ELF-1 (cell line): ENCODE measurements around the gene CD3D.

Experiments used
- DNase-seq: peaks from one replicate; pipeline ENCODE4 v3.0.0-alpha.2; 2016; ENCODE audit warnings: low read depth, low spot score

The CD3D gene

GRCh38 chr11:118304227-118304567, 38.3 kb downstream of the CD3D start:
- no peak for DNase-seq

GRCh38 chr11:118301600-118302195, 40.8 kb downstream of the CD3D start:
- peak; percentile 41 for DNase-seq

- peak; percentile 14 for DNase-seq
Observed at GRCh38 chr11:118295815-118296454, 46.6 kb downstream of the CD3D start.

- no peak for DNase-seq
Observed at GRCh38 chr11:118295199-118295598, 47.3 kb downstream of the CD3D start.

DNA sequence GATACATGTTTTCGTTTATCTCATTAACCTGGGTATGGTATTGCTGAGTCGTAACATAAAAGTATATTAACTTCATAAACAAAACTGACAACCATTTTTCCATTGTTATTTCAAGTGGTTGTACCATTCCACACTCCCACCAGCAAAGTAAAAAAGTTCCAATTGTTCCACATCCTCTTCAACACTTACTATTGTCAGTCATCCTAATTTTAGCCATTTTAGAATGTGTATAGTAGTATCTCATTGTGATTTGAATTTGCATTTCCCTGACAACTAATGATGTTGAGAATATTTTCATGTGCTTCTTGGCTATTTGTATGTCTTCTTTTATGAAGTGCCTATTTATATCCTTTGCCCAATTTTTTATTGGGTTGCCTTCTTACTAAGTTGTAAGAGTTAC, 48.5 kb downstream of the CD3D start:
- DNase-seq = no peak

DNA sequence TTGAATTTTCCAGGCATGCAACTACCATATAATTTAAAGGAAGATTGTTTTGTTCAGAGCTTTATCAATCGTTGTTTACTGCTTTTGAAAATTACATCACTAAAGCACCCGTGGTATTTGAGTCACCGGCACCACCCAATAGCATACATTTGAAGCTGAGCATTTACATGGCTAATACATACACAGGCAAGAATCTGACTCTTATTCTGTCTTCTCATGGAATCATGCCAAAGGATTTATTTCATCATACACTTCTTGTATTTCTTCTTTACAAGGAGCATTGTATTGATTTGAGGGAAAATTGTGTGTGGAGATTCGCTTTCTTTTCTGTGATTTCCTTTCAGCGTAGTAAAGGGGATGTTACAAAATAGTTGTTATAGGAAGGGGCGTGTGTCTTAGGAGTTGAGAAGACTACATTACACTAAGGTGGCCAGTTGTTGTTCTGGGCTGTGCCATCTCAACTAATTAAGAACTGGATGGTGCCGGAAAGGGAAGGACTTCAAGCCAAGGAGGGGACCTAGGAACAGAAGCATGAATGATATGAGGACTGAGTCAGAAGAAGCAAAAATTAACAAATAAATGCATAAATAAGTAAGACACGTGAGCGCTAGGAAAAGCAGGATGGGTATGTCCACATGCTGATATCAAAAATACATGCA, 50.9 kb downstream of the CD3D start:
- DNase-seq = no peak

DNA sequence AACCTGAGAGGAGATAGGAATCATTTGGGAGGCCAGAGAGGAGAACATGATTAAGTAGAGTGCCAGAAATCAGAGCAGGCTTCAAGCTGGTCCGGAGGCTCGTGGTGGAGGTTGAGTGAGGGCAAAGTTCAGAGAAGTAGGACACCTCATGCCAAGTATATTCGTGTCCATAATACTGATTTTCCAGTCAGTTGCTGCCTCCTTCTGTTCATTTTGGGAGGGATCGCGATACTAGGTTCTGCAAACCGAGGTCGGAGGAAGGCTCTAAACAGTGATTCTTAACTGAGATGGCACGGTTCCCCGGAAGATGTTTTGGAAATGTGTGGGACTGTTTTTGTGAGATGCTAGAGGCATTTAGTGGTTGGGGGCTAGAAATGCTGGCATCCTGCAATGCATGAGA, 51.6 kb downstream of the CD3D start:
- DNase-seq = peak; percentile 34

GRCh38 chr11:118289401-118289800, 53.1 kb downstream of the CD3D start:
- no peak for DNase-seq
